K562 (cell line): ENCODE measurements around the gene KNG1. TPM values are rescaled to one million over a fixed set of nuclear protein-coding genes. Genes with fewer than 3 reads are reported as not detected.
A peak's percentile ranks its signal among the peaks of the same experiment; 100 is the strongest.

Source experiments
- ARID3B ChIP-seq: fragments of 250-450 bp; sonication (Bioruptor Pico); IDR thresholded peaks from 2 replicates; pipeline ENCODE4 v1.4.0; 2020; ENCODE audit warnings: borderline replicate concordance
- BRD4 ChIP-seq: fragments of 200-600 bp; sonication (generic); IDR thresholded peaks from 2 replicates; pipeline ENCODE4 v1.6.1; 2017; ENCODE audit warnings: inconsistent platforms
- CTBP1 ChIP-seq: fragments of 450-650 bp; IDR thresholded peaks from 2 replicates; pipeline ENCODE4 v1.6.1; 2016; ENCODE audit warnings: borderline replicate concordance
- ELF4 ChIP-seq: fragments of 450-650 bp; formaldehyde crosslinking; IDR thresholded peaks from 2 replicates; pipeline ENCODE4 v1.4.0; 2022; ENCODE audit warnings: missing genetic modification characterization
- ESRRA ChIP-seq: fragments of 450-650 bp; IDR thresholded peaks from 2 replicates; pipeline ENCODE4 v1.6.1; 2014; ENCODE audit warnings: low read depth, mild to moderate bottlenecking, moderate library complexity, borderline replicate concordance
- ETV1 ChIP-seq: fragments of 450-650 bp; conservative IDR thresholded peaks from 2 replicates; pipeline ENCODE4 v1.6.1; 2016; ENCODE audit warnings: missing genetic modification characterization, control low read depth, low read depth, missing compliant biosample characterization
- HMGN3 ChIP-seq: IDR thresholded peaks from 2 replicates; pipeline ENCODE4 v1.6.1; 2011; ENCODE audit warnings: borderline replicate concordance, low read depth, mild to moderate bottlenecking, mixed read lengths, low read length; ENCODE audit not compliant: insufficient read length; ENCODE audit errors: extremely low read depth
- KAT2B ChIP-seq: IDR thresholded peaks from one replicate; pipeline ENCODE4 v1.6.1; 2012; ENCODE audit warnings: low read depth, mild to moderate bottlenecking, control low read depth, inconsistent platforms, low read length, moderate library complexity
- MGA ChIP-seq: fragments of 450-650 bp; IDR thresholded peaks from 2 replicates; pipeline ENCODE4 v1.6.1; 2016; ENCODE audit warnings: mild to moderate bottlenecking, moderate library complexity
- MXD1 ChIP-seq: fragments of 250-450 bp; sonication (Bioruptor Pico); IDR thresholded peaks from 2 replicates; pipeline ENCODE4 v1.8.0; 2021; ENCODE audit warnings: borderline replicate concordance, mild to moderate bottlenecking, moderate library complexity; ENCODE audit not compliant: poor library complexity, severe bottlenecking
- SMAD4 ChIP-seq: fragments of 250-450 bp; sonication (Bioruptor Pico); conservative IDR thresholded peaks from 2 replicates; pipeline ENCODE4 v1.8.0; 2021; ENCODE audit warnings: inconsistent platforms, mild to moderate bottlenecking, moderate library complexity
- TEAD2 ChIP-seq: fragments of 450-650 bp; IDR thresholded peaks from 2 replicates; pipeline ENCODE4 v1.6.1; 2016; ENCODE audit warnings: missing genetic modification characterization, control low read depth, missing compliant biosample characterization
- ZC3H4 ChIP-seq: sonication (generic); formaldehyde crosslinking; IDR thresholded peaks from 2 replicates; pipeline ENCODE4 v1.9.0; 2021; ENCODE audit warnings: missing genetic modification reagents, borderline replicate concordance
- ZNF212 ChIP-seq: fragments of 450-650 bp; formaldehyde crosslinking; IDR thresholded peaks from 2 replicates; pipeline ENCODE4 v1.4.0; 2020; ENCODE audit warnings: mild to moderate bottlenecking
- polyA plus RNA-seq, 8 experiments: library from polyadenylated mRNA; depleted of rRNA in 4 of 8; stranded (reverse) in 5 of 8; unstranded in 3 of 8; fragments of >200 nt; fragmentation: Nextera tagmentation in 2 of 8; fragmentation: Illumina TruSeq in 1 of 8; extraction: Ambion mirVana in 2 of 8; extraction: Trizol in 1 of 8; gene quantifications; 2 replicates each; pipeline versions ENCODE4 v1.2.1 to v1.2.3, GENCODE V29; 2011 to 2014; ENCODE audit warnings: inconsistent platforms in 1 of 8, missing spikeins in 1 of 8
- total RNA-seq, 7 experiments: library from RNA; depleted of rRNA in 6 of 7; stranded (reverse); fragments of >200 nt in 6 of 7; fragmentation: Illumina TruSeq in 2 of 7; extraction: Trizol in 2 of 7; gene quantifications; 2 replicates each; pipeline versions ENCODE4 v1.2.1 to v1.2.3, GENCODE V29; 2011 to 2021; ENCODE audit warnings: low replicate concordance in 1 of 7

KNG1 gene
- total and polyA plus RNA-seq, 9 of the 15 experiments (the other 6 are each of a cell fraction or from before 2014, with no cell fraction given), result 0.09 TPM; not detected in 8

- TF ChIP-seq MGA, result no peak
- no peak for TF ChIP-seq TEAD2
- TF ChIP-seq ELF4 (CRISPR knock-in tag), result no peak; the same call in 1 of the 2 replicates
- TF ChIP-seq KAT2B, result no peak
- 0 out of 2 replicates have a peak, but pooled peaks have one; percentile 60 for TF ChIP-seq BRD4
- no peak for TF ChIP-seq ARID3B
- peak; percentile 83 for TF ChIP-seq ZC3H4 (CRISPR knock-in tag)
- no peak for TF ChIP-seq CTBP1
- peak; percentile 76 for TF ChIP-seq HMGN3
- no peak for TF ChIP-seq SMAD4 (CRISPR knock-in tag)
- no peak for TF ChIP-seq MXD1 (CRISPR knock-in tag)
- TF ChIP-seq ETV1 (tag), result no peak
- no peak for TF ChIP-seq ESRRA
- no peak for TF ChIP-seq ZNF212 (CRISPR knock-in tag)
Observed at GRCh38 chr3:186783731-186784515, 66.8 kb downstream of the KNG1 start (continued).
